GM23338 (cell line): ENCODE data around the gene PYCR2. TPM values are rescaled to one million over a fixed set of nuclear protein-coding genes. Genes with fewer than 3 reads are reported as not detected.
"Not testable (repeated sequence)": the region's sequence is repeated elsewhere in the genome, so short reads cannot be mapped to it uniquely, and the experiment has no call there.

Experiments
- ATAC-seq: fragments of 200-7000 bp; cut with Tn5 transposase; 3 replicates; pipeline ENCODE4 v1.9.1; 2020
- DNase-seq: peaks from one replicate; pipeline ENCODE4 v3.0.0-alpha.2; 2015; ENCODE audit warnings: low spot score
- H2AFZ ChIP-seq: fragments of 200-600 bp; sonication (generic); 2 replicates; pipeline ENCODE4 v1.8.0; 2016; ENCODE audit warnings: antibody characterized with exemption, mild to moderate bottlenecking, moderate library complexity
- H3F3A ChIP-seq: fragments of 200-600 bp; sonication (generic); replicated peaks from 2 replicates; pipeline ENCODE4 v1.8.0; 2017; ENCODE audit warnings: antibody characterized with exemption, mixed run types, low read depth
- H3K27ac ChIP-seq: fragments of 200-600 bp; sonication (generic); 2 replicates; pipeline ENCODE4 v1.6.1; 2016; ENCODE audit warnings: low read depth
- H3K27me3 ChIP-seq: fragments of 200-600 bp; sonication (generic); 2 replicates; pipeline ENCODE4 v1.8.0; 2016; ENCODE audit warnings: mild to moderate bottlenecking, mixed run types, moderate library complexity; ENCODE audit not compliant: insufficient read depth
- H3K36me3 ChIP-seq: fragments of 200-600 bp; sonication (generic); 2 replicates; pipeline ENCODE4 v1.8.0; 2016; ENCODE audit warnings: mild to moderate bottlenecking; ENCODE audit not compliant: insufficient read depth
- H3K4me1 ChIP-seq: fragments of 200-600 bp; sonication (generic); 2 replicates; pipeline ENCODE4 v1.8.0; 2016; ENCODE audit warnings: mild to moderate bottlenecking, moderate library complexity; ENCODE audit not compliant: insufficient read depth
- H3K4me2 ChIP-seq: fragments of 200-600 bp; sonication (generic); 2 replicates; pipeline ENCODE4 v1.7.1; 2017; ENCODE audit warnings: mixed run types
- H3K4me3 ChIP-seq: fragments of 200-600 bp; sonication (generic); 2 replicates; pipeline ENCODE4 v1.6.1; 2016; ENCODE audit warnings: mixed run types
- H3K79me2 ChIP-seq: fragments of 200-600 bp; sonication (generic); replicated peaks from 2 replicates; pipeline ENCODE4 v1.8.0; 2017; ENCODE audit warnings: mild to moderate bottlenecking; ENCODE audit not compliant: insufficient read depth
- H3K9me2 ChIP-seq: fragments of 200-600 bp; sonication (generic); 2 replicates; pipeline ENCODE4 v1.8.0; 2017; ENCODE audit not compliant: insufficient read depth
- H4K20me1 ChIP-seq: fragments of 200-600 bp; sonication (generic); replicated peaks from 2 replicates; pipeline ENCODE4 v1.8.0; 2017; ENCODE audit warnings: mild to moderate bottlenecking; ENCODE audit not compliant: insufficient read depth
- H3K27ac Mint-ChIP-seq: 2 replicates; pipeline ENCODE4 v1.8.0; 2020; ENCODE audit warnings: inconsistent platforms, mild to moderate bottlenecking, moderate library complexity, mixed read lengths
- H3K27me3 Mint-ChIP-seq: 3 replicates; pipeline ENCODE4 v1.8.0; 2022; ENCODE audit warnings: low read depth, mild to moderate bottlenecking, moderate library complexity, mixed read lengths, inconsistent platforms; ENCODE audit not compliant: insufficient read depth, poor library complexity
- H3K36me3 Mint-ChIP-seq: 3 replicates; pipeline ENCODE4 v1.8.0; 2021; ENCODE audit warnings: low read depth, mild to moderate bottlenecking, inconsistent platforms, moderate library complexity, mixed read lengths
- H3K4me1 Mint-ChIP-seq: 3 replicates; pipeline ENCODE4 v1.8.0; 2020; ENCODE audit warnings: mild to moderate bottlenecking, inconsistent platforms, mixed read lengths
- H3K4me3 Mint-ChIP-seq: 3 replicates; pipeline ENCODE4 v1.8.0; 2021; ENCODE audit warnings: moderate library complexity, mild to moderate bottlenecking, inconsistent platforms, mixed read lengths
- H3K9me3 Mint-ChIP-seq: 3 replicates; pipeline ENCODE4 v1.8.0; 2020; ENCODE audit warnings: moderate library complexity, mild to moderate bottlenecking, inconsistent platforms, mixed read lengths
- EZH2 ChIP-seq: fragments of 200-600 bp; sonication (generic); IDR thresholded peaks from one replicate; pipeline ENCODE4 v1.8.0; 2017; ENCODE audit warnings: antibody characterized with exemption, mild to moderate bottlenecking, low read depth; ENCODE audit not compliant: unreplicated experiment
- EZH2phosphoT487 ChIP-seq: fragments of 200-600 bp; sonication (generic); IDR thresholded peaks from one replicate; pipeline ENCODE4 v1.8.1; 2018; ENCODE audit warnings: antibody characterized with exemption; ENCODE audit not compliant: unreplicated experiment
- JUNB ChIP-seq: IDR thresholded peaks from one replicate; pipeline ENCODE4 v1.6.1; 2016; ENCODE audit warnings: antibody characterized with exemption; ENCODE audit not compliant: unreplicated experiment
- ZNF331 ChIP-seq: fragments of 250-450 bp; sonication (Bioruptor Pico); IDR thresholded peaks from 2 replicates; pipeline ENCODE4 v1.5.0; 2020; ENCODE audit warnings: low read depth, mild to moderate bottlenecking, moderate library complexity
- polyA plus RNA-seq: library from polyadenylated mRNA; unstranded; fragments of >200 nt; fragmentation: Nextera tagmentation; extraction: Ambion mirVana; gene quantifications from 2 replicates; pipeline ENCODE4 v1.2.1, GENCODE V29; 2016
- total RNA-seq: library from RNA; depleted of rRNA; stranded (reverse); fragments of >200 nt; shearing (Covaris generic); gene quantifications from 2 replicates; pipeline ENCODE4 v1.2.3, GENCODE V29; 2014
- TF ChIP-seq, protein P1 (sequence below): IDR thresholded peaks from 2 replicates; pipeline ENCODE4 v1.6.1; 2016; ENCODE audit warnings: antibody characterized with exemption
- TF ChIP-seq, protein P2 (sequence below): IDR thresholded peaks from one replicate; pipeline ENCODE4 v1.6.1; 2018; ENCODE audit warnings: antibody characterized with exemption; ENCODE audit not compliant: unreplicated experiment
- TF ChIP-seq, protein P3 (sequence below): fragments of 250-450 bp; sonication (Bioruptor Pico); IDR thresholded peaks from 2 replicates; pipeline ENCODE4 v1.5.0; 2020; ENCODE audit warnings: mild to moderate bottlenecking, moderate library complexity
- TF ChIP-seq, protein P4 (sequence below), 2 experiments: fragments of 200-600 bp in 1 of 2; sonication (generic) in 1 of 2; conservative IDR thresholded peaks; 2 replicates each; pipeline versions ENCODE4 v1.5.1 to v1.6.1; 2016 to 2017; ENCODE audit warnings: antibody characterized with exemption in 2 of 2, low read depth in 2 of 2, mild to moderate bottlenecking in 2 of 2, moderate library complexity in 1 of 2

PYCR2 gene
- total and polyA plus RNA-seq, 2 experiments from 2014 or later = 89.1 to 109 TPM

DNA sequence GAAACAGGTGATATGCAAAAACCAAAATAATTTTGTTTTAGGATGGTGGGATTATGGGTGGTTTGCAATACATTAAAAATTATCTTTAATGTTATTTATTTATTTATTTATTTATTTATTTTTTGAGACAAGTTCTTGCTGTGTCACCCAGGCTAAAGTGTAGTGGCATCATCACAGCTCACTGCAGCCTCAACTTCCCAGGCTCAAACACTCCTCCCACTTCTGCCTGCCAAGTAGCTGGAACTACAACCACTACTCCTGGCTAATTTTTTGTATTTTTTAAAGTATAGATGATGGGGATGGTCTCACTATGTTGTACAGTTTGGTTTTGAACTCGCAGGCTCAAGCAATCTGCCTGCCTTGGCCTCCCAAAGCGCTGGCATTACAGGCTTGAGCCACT lies 6.5 kb upstream of the PYCR2 start:
- Mint-ChIP-seq H3K4me1 (peaks cover 7% of the 10 kb centered on the region; the same call in 2 of the 3 replicates), H3K9me3 (no peaks in the 10 kb centered on the region), H3K27ac (no peak overlapping the region), H3K27me3 (peaks cover 2% of the 10 kb centered on the region), H3K36me3 (no peaks in the 10 kb centered on the region), H3K4me3 (no peak overlapping the region)
- Histone ChIP-seq H3K36me3 (no peaks in the 10 kb centered on the region), H3K27me3 (no peaks in the 10 kb centered on the region), H3K4me3 (no peak overlapping the region), H2AFZ (no peak overlapping the region), H3K27ac (no peak overlapping the region), H4K20me1 (no peaks in the 10 kb centered on the region), H3K4me1 (peaks cover 6% of the 10 kb centered on the region; the same call in 1 of the 2 replicates), H3F3A (no peaks in the 10 kb centered on the region), H3K9me2 (no peaks in the 10 kb centered on the region), H3K79me2 (no peaks in the 10 kb centered on the region), H3K4me2 (no peak overlapping the region)
- TF ChIP-seq, protein P1, sequence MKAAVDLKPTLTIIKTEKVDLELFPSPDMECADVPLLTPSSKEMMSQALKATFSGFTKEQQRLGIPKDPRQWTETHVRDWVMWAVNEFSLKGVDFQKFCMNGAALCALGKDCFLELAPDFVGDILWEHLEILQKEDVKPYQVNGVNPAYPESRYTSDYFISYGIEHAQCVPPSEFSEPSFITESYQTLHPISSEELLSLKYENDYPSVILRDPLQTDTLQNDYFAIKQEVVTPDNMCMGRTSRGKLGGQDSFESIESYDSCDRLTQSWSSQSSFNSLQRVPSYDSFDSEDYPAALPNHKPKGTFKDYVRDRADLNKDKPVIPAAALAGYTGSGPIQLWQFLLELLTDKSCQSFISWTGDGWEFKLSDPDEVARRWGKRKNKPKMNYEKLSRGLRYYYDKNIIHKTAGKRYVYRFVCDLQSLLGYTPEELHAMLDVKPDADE = no peak
- no peak for TF ChIP-seq EZH2phosphoT487
- TF ChIP-seq ZNF331 (CRISPR knock-in tag) = no peak
- TF ChIP-seq, protein P2, sequence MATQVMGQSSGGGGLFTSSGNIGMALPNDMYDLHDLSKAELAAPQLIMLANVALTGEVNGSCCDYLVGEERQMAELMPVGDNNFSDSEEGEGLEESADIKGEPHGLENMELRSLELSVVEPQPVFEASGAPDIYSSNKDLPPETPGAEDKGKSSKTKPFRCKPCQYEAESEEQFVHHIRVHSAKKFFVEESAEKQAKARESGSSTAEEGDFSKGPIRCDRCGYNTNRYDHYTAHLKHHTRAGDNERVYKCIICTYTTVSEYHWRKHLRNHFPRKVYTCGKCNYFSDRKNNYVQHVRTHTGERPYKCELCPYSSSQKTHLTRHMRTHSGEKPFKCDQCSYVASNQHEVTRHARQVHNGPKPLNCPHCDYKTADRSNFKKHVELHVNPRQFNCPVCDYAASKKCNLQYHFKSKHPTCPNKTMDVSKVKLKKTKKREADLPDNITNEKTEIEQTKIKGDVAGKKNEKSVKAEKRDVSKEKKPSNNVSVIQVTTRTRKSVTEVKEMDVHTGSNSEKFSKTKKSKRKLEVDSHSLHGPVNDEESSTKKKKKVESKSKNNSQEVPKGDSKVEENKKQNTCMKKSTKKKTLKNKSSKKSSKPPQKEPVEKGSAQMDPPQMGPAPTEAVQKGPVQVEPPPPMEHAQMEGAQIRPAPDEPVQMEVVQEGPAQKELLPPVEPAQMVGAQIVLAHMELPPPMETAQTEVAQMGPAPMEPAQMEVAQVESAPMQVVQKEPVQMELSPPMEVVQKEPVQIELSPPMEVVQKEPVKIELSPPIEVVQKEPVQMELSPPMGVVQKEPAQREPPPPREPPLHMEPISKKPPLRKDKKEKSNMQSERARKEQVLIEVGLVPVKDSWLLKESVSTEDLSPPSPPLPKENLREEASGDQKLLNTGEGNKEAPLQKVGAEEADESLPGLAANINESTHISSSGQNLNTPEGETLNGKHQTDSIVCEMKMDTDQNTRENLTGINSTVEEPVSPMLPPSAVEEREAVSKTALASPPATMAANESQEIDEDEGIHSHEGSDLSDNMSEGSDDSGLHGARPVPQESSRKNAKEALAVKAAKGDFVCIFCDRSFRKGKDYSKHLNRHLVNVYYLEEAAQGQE = no peak
- TF ChIP-seq EZH2 = no peak
- TF ChIP-seq JUNB = no peak
- TF ChIP-seq, protein P3, sequence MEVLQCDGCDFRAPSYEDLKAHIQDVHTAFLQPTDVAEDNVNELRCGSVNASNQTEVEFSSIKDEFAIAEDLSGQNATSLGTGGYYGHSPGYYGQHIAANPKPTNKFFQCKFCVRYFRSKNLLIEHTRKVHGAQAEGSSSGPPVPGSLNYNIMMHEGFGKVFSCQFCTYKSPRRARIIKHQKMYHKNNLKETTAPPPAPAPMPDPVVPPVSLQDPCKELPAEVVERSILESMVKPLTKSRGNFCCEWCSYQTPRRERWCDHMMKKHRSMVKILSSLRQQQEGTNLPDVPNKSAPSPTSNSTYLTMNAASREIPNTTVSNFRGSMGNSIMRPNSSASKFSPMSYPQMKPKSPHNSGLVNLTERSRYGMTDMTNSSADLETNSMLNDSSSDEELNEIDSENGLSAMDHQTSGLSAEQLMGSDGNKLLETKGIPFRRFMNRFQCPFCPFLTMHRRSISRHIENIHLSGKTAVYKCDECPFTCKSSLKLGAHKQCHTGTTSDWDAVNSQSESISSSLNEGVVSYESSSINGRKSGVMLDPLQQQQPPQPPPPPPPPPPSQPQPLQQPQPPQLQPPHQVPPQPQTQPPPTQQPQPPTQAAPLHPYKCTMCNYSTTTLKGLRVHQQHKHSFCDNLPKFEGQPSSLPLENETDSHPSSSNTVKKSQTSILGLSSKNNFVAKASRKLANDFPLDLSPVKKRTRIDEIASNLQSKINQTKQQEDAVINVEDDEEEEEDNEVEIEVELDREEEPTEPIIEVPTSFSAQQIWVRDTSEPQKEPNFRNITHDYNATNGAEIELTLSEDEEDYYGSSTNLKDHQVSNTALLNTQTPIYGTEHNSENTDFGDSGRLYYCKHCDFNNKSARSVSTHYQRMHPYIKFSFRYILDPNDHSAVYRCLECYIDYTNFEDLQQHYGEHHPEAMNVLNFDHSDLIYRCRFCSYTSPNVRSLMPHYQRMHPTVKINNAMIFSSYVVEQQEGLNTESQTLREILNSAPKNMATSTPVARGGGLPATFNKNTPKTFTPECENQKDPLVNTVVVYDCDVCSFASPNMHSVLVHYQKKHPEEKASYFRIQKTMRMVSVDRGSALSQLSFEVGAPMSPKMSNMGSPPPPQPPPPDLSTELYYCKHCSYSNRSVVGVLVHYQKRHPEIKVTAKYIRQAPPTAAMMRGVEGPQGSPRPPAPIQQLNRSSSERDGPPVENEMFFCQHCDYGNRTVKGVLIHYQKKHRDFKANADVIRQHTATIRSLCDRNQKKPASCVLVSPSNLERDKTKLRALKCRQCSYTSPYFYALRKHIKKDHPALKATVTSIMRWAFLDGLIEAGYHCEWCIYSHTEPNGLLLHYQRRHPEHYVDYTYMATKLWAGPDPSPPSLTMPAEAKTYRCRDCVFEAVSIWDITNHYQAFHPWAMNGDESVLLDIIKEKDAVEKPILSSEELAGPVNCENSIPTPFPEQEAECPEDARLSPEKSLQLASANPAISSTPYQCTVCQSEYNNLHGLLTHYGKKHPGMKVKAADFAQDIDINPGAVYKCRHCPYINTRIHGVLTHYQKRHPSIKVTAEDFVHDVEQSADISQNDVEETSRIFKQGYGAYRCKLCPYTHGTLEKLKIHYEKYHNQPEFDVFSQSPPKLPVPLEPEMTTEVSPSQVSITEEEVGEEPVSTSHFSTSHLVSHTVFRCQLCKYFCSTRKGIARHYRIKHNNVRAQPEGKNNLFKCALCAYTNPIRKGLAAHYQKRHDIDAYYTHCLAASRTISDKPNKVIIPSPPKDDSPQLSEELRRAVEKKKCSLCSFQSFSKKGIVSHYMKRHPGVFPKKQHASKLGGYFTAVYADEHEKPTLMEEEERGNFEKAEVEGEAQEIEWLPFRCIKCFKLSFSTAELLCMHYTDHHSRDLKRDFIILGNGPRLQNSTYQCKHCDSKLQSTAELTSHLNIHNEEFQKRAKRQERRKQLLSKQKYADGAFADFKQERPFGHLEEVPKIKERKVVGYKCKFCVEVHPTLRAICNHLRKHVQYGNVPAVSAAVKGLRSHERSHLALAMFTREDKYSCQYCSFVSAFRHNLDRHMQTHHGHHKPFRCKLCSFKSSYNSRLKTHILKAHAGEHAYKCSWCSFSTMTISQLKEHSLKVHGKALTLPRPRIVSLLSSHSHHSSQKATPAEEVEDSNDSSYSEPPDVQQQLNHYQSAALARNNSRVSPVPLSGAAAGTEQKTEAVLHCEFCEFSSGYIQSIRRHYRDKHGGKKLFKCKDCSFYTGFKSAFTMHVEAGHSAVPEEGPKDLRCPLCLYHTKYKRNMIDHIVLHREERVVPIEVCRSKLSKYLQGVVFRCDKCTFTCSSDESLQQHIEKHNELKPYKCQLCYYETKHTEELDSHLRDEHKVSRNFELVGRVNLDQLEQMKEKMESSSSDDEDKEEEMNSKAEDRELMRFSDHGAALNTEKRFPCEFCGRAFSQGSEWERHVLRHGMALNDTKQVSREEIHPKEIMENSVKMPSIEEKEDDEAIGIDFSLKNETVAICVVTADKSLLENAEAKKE (CRISPR knock-in tag) = no peak
- TF ChIP-seq, protein P4, sequence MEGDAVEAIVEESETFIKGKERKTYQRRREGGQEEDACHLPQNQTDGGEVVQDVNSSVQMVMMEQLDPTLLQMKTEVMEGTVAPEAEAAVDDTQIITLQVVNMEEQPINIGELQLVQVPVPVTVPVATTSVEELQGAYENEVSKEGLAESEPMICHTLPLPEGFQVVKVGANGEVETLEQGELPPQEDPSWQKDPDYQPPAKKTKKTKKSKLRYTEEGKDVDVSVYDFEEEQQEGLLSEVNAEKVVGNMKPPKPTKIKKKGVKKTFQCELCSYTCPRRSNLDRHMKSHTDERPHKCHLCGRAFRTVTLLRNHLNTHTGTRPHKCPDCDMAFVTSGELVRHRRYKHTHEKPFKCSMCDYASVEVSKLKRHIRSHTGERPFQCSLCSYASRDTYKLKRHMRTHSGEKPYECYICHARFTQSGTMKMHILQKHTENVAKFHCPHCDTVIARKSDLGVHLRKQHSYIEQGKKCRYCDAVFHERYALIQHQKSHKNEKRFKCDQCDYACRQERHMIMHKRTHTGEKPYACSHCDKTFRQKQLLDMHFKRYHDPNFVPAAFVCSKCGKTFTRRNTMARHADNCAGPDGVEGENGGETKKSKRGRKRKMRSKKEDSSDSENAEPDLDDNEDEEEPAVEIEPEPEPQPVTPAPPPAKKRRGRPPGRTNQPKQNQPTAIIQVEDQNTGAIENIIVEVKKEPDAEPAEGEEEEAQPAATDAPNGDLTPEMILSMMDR (conservative IDR thresholded peaks at IDR 0.05; ENCODE audit: low read depth in 2 of 2) = no peak
- DNase-seq (no peak), ATAC-seq (no peak)

DNA sequence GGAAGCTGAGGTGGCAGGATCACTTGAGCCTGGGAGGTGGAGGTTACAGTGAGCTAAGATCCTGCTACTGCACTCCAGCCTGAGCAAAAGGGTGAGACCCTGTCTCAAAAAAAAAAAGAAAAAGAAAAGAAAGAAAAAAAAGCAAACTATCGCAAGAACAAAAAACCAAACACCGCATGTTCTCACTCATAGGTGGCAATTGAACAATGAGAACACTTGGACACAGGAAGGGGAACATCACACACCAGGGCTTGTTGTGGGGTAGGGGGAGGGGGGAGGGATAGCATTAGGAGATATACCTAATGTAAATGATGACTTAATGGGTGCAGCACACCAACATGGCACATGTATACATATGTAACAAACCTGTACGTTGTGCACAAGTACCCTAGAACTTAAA lies 5.4 kb upstream of the PYCR2 start:
- H3K9me2 ChIP-seq, H2AFZ ChIP-seq, H3K27ac Mint-ChIP-seq, H3K4me3 Mint-ChIP-seq, DNase-seq, ATAC-seq, H3K9me3 Mint-ChIP-seq, H4K20me1 ChIP-seq, H3K4me3 ChIP-seq, H3K4me2 ChIP-seq, H3K27me3 ChIP-seq, H3K36me3 ChIP-seq, H3K79me2 ChIP-seq, H3K36me3 Mint-ChIP-seq, H3F3A ChIP-seq, H3K27me3 Mint-ChIP-seq, H3K27ac ChIP-seq: not testable (repeated sequence)
- peaks cover 13% of the 10 kb centered on the region; the same call in 2 of the 3 replicates for H3K4me1 Mint-ChIP-seq
- H3K4me1 ChIP-seq = peaks cover 13% of the 10 kb centered on the region
